ENCODE data around the gene CDIPT.

GRCh38 chr16:29893553-29893952 is 30.5 kb upstream of the CDIPT start:
- TF ChIP-seq CTCF (IDR thresholded peaks at IDR 0.05) = no peak
- TF ChIP-seq POLR2A (IDR thresholded peaks at IDR 0.05) = no peak
